Bronchial epithelial cell (primary cell): ENCODE results near the gene ZMYND8. TPM values are rescaled to one million over a fixed set of nuclear protein-coding genes. Genes with fewer than 3 reads are reported as not detected.

Experiments
- DNase-seq: peaks from one replicate; pipeline ENCODE4 v3.0.0-alpha.2; 2010; ENCODE audit warnings: low read depth
- FAIRE-seq: peaks from 2 replicates; lab custom pipeline; 2011; peaks lifted over from hg19 to GRCh38; lab: Jason Lieb, UNC
- H3K27me3 ChIP-seq: 2 replicates; pipeline ENCODE4 v1.5.1; 2011; ENCODE audit warnings: low read length; ENCODE audit not compliant: control insufficient read depth, insufficient read depth
- H3K36me3 ChIP-seq: 2 replicates; pipeline ENCODE4 v1.5.1; 2011; ENCODE audit warnings: low read length; ENCODE audit not compliant: control insufficient read depth, insufficient read depth
- H3K4me3 ChIP-seq: 2 replicates; pipeline ENCODE4 v1.5.1; 2011; ENCODE audit warnings: mild to moderate bottlenecking, low read depth, low read length, control low read depth
- CTCF ChIP-seq: IDR thresholded peaks from 2 replicates; pipeline ENCODE4 v1.5.1; 2011; ENCODE audit warnings: mild to moderate bottlenecking, moderate library complexity, low read length, control low read depth, inconsistent platforms; ENCODE audit not compliant: insufficient read depth, severe bottlenecking
- total RNA-seq: library from RNA; depleted of rRNA; stranded (reverse); fragments of >200 nt; gene quantifications from 2 replicates; pipeline ENCODE4 v1.2.1, GENCODE V29; 2014

Gene ZMYND8
- total RNA-seq, 1 donor from 2014 or later, result 13.4 TPM

- no peak overlapping the region for H3K4me3 ChIP-seq
- no peak for FAIRE-seq
- H3K36me3 ChIP-seq, result peaks cover 12% of the 10 kb centered on the region
- H3K27me3 ChIP-seq, result no peaks in the 10 kb centered on the region
- DNase-seq, result peak; percentile 80
- TF ChIP-seq CTCF, result no peak
These were observed 97.5 kb downstream of the ZMYND8 start for GRCh38 chr20:47258745-47259695.

- Histone ChIP-seq H3K4me3 (no peak overlapping the region), H3K27me3 (no peaks in the 10 kb centered on the region), H3K36me3 (peaks cover 19% of the 10 kb centered on the region)
- no peak for TF ChIP-seq CTCF
- FAIRE-seq (no peak), DNase-seq (no peak)
These were observed 98.7 kb downstream of the ZMYND8 start for GRCh38 chr20:47257771-47258170.

- FAIRE-seq (no peak), DNase-seq (no peak)
- H3K36me3 ChIP-seq, result peaks cover 18% of the 10 kb centered on the region
- no peak overlapping the region for H3K4me3 ChIP-seq
- H3K27me3 ChIP-seq, result no peaks in the 10 kb centered on the region
- no peak for TF ChIP-seq CTCF
These were observed 99.2 kb downstream of the ZMYND8 start for GRCh38 chr20:47257256-47257655.

GRCh38 chr20:47256668-47257236 lies 99.7 kb downstream of the ZMYND8 start:
- peaks cover 17% of the 10 kb centered on the region for H3K36me3 ChIP-seq
- no peak for TF ChIP-seq CTCF
- no peak overlapping the region for H3K4me3 ChIP-seq
- no peak for FAIRE-seq
- peak; percentile 30 for DNase-seq
- H3K27me3 ChIP-seq, result no peaks in the 10 kb centered on the region

- DNase-seq (no peak), FAIRE-seq (no peak)
- Histone ChIP-seq H3K27me3 (no peaks in the 10 kb centered on the region), H3K36me3 (peaks cover 31% of the 10 kb centered on the region), H3K4me3 (no peak overlapping the region)
- no peak for TF ChIP-seq CTCF
These were observed 102.6 kb downstream of the ZMYND8 start for GRCh38 chr20:47253872-47254271.
